GM23338 (cell line): ENCODE data around the gene SGSM1. TPM values are rescaled to one million over a fixed set of nuclear protein-coding genes. Genes with fewer than 3 reads are reported as not detected.

Experiments
- ATAC-seq: fragments of 200-7000 bp; cut with Tn5 transposase; 3 replicates; pipeline ENCODE4 v1.9.1; 2020
- DNase-seq: peaks from one replicate; pipeline ENCODE4 v3.0.0-alpha.2; 2015; ENCODE audit warnings: low spot score
- H2AFZ ChIP-seq: fragments of 200-600 bp; sonication (generic); 2 replicates; pipeline ENCODE4 v1.8.0; 2016; ENCODE audit warnings: antibody characterized with exemption, mild to moderate bottlenecking, moderate library complexity
- H3F3A ChIP-seq: fragments of 200-600 bp; sonication (generic); replicated peaks from 2 replicates; pipeline ENCODE4 v1.8.0; 2017; ENCODE audit warnings: antibody characterized with exemption, mixed run types, low read depth
- H3K27ac ChIP-seq: fragments of 200-600 bp; sonication (generic); 2 replicates; pipeline ENCODE4 v1.6.1; 2016; ENCODE audit warnings: low read depth
- H3K27me3 ChIP-seq: fragments of 200-600 bp; sonication (generic); 2 replicates; pipeline ENCODE4 v1.8.0; 2016; ENCODE audit warnings: mild to moderate bottlenecking, mixed run types, moderate library complexity; ENCODE audit not compliant: insufficient read depth
- H3K36me3 ChIP-seq: fragments of 200-600 bp; sonication (generic); 2 replicates; pipeline ENCODE4 v1.8.0; 2016; ENCODE audit warnings: mild to moderate bottlenecking; ENCODE audit not compliant: insufficient read depth
- H3K4me1 ChIP-seq: fragments of 200-600 bp; sonication (generic); 2 replicates; pipeline ENCODE4 v1.8.0; 2016; ENCODE audit warnings: mild to moderate bottlenecking, moderate library complexity; ENCODE audit not compliant: insufficient read depth
- H3K4me2 ChIP-seq: fragments of 200-600 bp; sonication (generic); 2 replicates; pipeline ENCODE4 v1.7.1; 2017; ENCODE audit warnings: mixed run types
- H3K4me3 ChIP-seq: fragments of 200-600 bp; sonication (generic); 2 replicates; pipeline ENCODE4 v1.6.1; 2016; ENCODE audit warnings: mixed run types
- H3K79me2 ChIP-seq: fragments of 200-600 bp; sonication (generic); replicated peaks from 2 replicates; pipeline ENCODE4 v1.8.0; 2017; ENCODE audit warnings: mild to moderate bottlenecking; ENCODE audit not compliant: insufficient read depth
- H3K9me2 ChIP-seq: fragments of 200-600 bp; sonication (generic); 2 replicates; pipeline ENCODE4 v1.8.0; 2017; ENCODE audit not compliant: insufficient read depth
- H4K20me1 ChIP-seq: fragments of 200-600 bp; sonication (generic); replicated peaks from 2 replicates; pipeline ENCODE4 v1.8.0; 2017; ENCODE audit warnings: mild to moderate bottlenecking; ENCODE audit not compliant: insufficient read depth
- H3K27ac Mint-ChIP-seq: 2 replicates; pipeline ENCODE4 v1.8.0; 2020; ENCODE audit warnings: inconsistent platforms, mild to moderate bottlenecking, moderate library complexity, mixed read lengths
- H3K27me3 Mint-ChIP-seq: 3 replicates; pipeline ENCODE4 v1.8.0; 2022; ENCODE audit warnings: low read depth, mild to moderate bottlenecking, moderate library complexity, mixed read lengths, inconsistent platforms; ENCODE audit not compliant: insufficient read depth, poor library complexity
- H3K36me3 Mint-ChIP-seq: 3 replicates; pipeline ENCODE4 v1.8.0; 2021; ENCODE audit warnings: low read depth, mild to moderate bottlenecking, inconsistent platforms, moderate library complexity, mixed read lengths
- H3K4me1 Mint-ChIP-seq: 3 replicates; pipeline ENCODE4 v1.8.0; 2020; ENCODE audit warnings: mild to moderate bottlenecking, inconsistent platforms, mixed read lengths
- H3K4me3 Mint-ChIP-seq: 3 replicates; pipeline ENCODE4 v1.8.0; 2021; ENCODE audit warnings: moderate library complexity, mild to moderate bottlenecking, inconsistent platforms, mixed read lengths
- H3K9me3 Mint-ChIP-seq: 3 replicates; pipeline ENCODE4 v1.8.0; 2020; ENCODE audit warnings: moderate library complexity, mild to moderate bottlenecking, inconsistent platforms, mixed read lengths
- CREB1 ChIP-seq: fragments of 250-450 bp; sonication (Bioruptor Pico); IDR thresholded peaks from 2 replicates; pipeline ENCODE4 v1.5.0; 2020; ENCODE audit warnings: low read depth, mild to moderate bottlenecking, moderate library complexity
- JUNB ChIP-seq: IDR thresholded peaks from one replicate; pipeline ENCODE4 v1.6.1; 2016; ENCODE audit warnings: antibody characterized with exemption; ENCODE audit not compliant: unreplicated experiment
- NANOG ChIP-seq: IDR thresholded peaks from 2 replicates; pipeline ENCODE4 v1.6.1; 2016; ENCODE audit warnings: antibody characterized with exemption, borderline replicate concordance
- POLR2AphosphoS5 ChIP-seq: IDR thresholded peaks from 2 replicates; pipeline ENCODE4 v1.6.1; 2016; ENCODE audit warnings: antibody characterized with exemption, low read depth
- ZNF114 ChIP-seq: fragments of 250-450 bp; sonication (Bioruptor Pico); IDR thresholded peaks from 2 replicates; pipeline ENCODE4 v1.5.0; 2020; ENCODE audit warnings: mild to moderate bottlenecking, moderate library complexity
- ZNF331 ChIP-seq: fragments of 250-450 bp; sonication (Bioruptor Pico); IDR thresholded peaks from 2 replicates; pipeline ENCODE4 v1.5.0; 2020; ENCODE audit warnings: low read depth, mild to moderate bottlenecking, moderate library complexity
- polyA plus RNA-seq: library from polyadenylated mRNA; unstranded; fragments of >200 nt; fragmentation: Nextera tagmentation; extraction: Ambion mirVana; gene quantifications from 2 replicates; pipeline ENCODE4 v1.2.1, GENCODE V29; 2016
- total RNA-seq: library from RNA; depleted of rRNA; stranded (reverse); fragments of >200 nt; shearing (Covaris generic); gene quantifications from 2 replicates; pipeline ENCODE4 v1.2.3, GENCODE V29; 2014
- TF ChIP-seq, protein P1 (sequence below): IDR thresholded peaks from one replicate; pipeline ENCODE4 v1.6.1; 2018; ENCODE audit warnings: antibody characterized with exemption; ENCODE audit not compliant: unreplicated experiment
- TF ChIP-seq, protein P2 (sequence below): fragments of 250-450 bp; sonication (Bioruptor Pico); IDR thresholded peaks from 2 replicates; pipeline ENCODE4 v1.5.0; 2020; ENCODE audit warnings: mild to moderate bottlenecking, moderate library complexity
- TF ChIP-seq, protein P3 (sequence below), 2 experiments: fragments of 200-600 bp in 1 of 2; sonication (generic) in 1 of 2; conservative IDR thresholded peaks; 2 replicates each; pipeline versions ENCODE4 v1.5.1 to v1.6.1; 2016 to 2017; ENCODE audit warnings: antibody characterized with exemption in 2 of 2, low read depth in 2 of 2, mild to moderate bottlenecking in 2 of 2, moderate library complexity in 1 of 2

The SGSM1 gene
- total and polyA plus RNA-seq, 2 experiments from 2014 or later: 4.7 to 5.4 TPM

DNA sequence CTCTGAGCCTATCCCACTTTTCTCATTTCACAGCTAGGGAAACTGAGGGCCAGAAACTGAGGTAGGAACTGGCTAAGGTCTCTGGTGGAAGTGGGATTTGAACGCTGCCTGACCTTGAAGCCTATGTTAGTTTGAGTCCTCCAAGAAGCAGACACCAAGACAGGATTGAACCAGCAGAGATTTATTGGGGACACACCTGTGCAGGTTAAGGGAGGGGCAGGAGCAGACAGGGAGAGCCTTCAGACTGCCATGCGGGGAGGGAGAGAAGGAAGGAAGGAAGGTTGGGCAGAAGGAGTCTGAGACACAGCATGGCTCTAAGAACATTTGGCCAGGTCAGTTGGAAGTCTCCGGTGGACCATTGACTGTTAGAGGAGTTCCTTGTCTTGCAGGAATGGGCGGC is 59.5 kb downstream of the SGSM1 start (continued):
- TF ChIP-seq, protein P1, sequence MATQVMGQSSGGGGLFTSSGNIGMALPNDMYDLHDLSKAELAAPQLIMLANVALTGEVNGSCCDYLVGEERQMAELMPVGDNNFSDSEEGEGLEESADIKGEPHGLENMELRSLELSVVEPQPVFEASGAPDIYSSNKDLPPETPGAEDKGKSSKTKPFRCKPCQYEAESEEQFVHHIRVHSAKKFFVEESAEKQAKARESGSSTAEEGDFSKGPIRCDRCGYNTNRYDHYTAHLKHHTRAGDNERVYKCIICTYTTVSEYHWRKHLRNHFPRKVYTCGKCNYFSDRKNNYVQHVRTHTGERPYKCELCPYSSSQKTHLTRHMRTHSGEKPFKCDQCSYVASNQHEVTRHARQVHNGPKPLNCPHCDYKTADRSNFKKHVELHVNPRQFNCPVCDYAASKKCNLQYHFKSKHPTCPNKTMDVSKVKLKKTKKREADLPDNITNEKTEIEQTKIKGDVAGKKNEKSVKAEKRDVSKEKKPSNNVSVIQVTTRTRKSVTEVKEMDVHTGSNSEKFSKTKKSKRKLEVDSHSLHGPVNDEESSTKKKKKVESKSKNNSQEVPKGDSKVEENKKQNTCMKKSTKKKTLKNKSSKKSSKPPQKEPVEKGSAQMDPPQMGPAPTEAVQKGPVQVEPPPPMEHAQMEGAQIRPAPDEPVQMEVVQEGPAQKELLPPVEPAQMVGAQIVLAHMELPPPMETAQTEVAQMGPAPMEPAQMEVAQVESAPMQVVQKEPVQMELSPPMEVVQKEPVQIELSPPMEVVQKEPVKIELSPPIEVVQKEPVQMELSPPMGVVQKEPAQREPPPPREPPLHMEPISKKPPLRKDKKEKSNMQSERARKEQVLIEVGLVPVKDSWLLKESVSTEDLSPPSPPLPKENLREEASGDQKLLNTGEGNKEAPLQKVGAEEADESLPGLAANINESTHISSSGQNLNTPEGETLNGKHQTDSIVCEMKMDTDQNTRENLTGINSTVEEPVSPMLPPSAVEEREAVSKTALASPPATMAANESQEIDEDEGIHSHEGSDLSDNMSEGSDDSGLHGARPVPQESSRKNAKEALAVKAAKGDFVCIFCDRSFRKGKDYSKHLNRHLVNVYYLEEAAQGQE: no peak

DNA sequence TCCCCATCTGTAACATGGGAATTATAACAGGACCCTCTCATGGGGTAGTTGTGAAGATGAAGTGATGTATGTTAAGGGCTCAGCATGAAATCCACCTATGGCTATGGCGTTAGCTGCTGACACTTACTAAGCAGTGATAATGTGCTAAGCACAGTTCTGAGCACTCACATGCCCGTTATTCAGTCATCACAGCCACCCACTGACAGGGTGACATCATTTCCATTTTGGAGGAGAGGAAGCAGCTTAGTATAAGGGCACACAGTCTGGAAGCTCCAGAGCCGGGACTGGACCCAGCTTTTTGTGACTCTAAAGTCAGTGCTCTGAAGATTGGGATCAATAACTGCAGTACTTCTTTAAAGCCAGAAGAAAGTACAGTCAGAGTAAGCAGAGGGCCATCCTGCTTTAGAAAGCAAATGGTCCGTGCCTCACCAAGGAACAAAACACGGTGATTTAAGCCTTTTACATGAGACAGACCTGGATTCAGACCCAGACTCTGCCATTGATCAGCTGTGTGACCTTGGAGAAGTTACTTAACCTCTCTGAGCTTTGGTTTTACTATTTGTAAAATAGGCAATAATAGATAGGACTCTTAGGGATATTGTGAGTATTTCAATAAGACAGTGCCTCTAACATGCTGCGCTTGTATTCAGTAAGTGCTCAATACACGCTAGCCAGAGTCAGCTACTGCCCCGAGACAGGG is 61.5 kb downstream of the SGSM1 start:
- H3K27me3 Mint-ChIP-seq: peaks cover 7% of the 10 kb centered on the region
- TF ChIP-seq JUNB (no peak), CREB1 (CRISPR knock-in tag) (no peak), POLR2AphosphoS5 (no peak), NANOG (no peak), ZNF114 (no peak), ZNF331 (CRISPR knock-in tag) (no peak)
- TF ChIP-seq, protein P2, sequence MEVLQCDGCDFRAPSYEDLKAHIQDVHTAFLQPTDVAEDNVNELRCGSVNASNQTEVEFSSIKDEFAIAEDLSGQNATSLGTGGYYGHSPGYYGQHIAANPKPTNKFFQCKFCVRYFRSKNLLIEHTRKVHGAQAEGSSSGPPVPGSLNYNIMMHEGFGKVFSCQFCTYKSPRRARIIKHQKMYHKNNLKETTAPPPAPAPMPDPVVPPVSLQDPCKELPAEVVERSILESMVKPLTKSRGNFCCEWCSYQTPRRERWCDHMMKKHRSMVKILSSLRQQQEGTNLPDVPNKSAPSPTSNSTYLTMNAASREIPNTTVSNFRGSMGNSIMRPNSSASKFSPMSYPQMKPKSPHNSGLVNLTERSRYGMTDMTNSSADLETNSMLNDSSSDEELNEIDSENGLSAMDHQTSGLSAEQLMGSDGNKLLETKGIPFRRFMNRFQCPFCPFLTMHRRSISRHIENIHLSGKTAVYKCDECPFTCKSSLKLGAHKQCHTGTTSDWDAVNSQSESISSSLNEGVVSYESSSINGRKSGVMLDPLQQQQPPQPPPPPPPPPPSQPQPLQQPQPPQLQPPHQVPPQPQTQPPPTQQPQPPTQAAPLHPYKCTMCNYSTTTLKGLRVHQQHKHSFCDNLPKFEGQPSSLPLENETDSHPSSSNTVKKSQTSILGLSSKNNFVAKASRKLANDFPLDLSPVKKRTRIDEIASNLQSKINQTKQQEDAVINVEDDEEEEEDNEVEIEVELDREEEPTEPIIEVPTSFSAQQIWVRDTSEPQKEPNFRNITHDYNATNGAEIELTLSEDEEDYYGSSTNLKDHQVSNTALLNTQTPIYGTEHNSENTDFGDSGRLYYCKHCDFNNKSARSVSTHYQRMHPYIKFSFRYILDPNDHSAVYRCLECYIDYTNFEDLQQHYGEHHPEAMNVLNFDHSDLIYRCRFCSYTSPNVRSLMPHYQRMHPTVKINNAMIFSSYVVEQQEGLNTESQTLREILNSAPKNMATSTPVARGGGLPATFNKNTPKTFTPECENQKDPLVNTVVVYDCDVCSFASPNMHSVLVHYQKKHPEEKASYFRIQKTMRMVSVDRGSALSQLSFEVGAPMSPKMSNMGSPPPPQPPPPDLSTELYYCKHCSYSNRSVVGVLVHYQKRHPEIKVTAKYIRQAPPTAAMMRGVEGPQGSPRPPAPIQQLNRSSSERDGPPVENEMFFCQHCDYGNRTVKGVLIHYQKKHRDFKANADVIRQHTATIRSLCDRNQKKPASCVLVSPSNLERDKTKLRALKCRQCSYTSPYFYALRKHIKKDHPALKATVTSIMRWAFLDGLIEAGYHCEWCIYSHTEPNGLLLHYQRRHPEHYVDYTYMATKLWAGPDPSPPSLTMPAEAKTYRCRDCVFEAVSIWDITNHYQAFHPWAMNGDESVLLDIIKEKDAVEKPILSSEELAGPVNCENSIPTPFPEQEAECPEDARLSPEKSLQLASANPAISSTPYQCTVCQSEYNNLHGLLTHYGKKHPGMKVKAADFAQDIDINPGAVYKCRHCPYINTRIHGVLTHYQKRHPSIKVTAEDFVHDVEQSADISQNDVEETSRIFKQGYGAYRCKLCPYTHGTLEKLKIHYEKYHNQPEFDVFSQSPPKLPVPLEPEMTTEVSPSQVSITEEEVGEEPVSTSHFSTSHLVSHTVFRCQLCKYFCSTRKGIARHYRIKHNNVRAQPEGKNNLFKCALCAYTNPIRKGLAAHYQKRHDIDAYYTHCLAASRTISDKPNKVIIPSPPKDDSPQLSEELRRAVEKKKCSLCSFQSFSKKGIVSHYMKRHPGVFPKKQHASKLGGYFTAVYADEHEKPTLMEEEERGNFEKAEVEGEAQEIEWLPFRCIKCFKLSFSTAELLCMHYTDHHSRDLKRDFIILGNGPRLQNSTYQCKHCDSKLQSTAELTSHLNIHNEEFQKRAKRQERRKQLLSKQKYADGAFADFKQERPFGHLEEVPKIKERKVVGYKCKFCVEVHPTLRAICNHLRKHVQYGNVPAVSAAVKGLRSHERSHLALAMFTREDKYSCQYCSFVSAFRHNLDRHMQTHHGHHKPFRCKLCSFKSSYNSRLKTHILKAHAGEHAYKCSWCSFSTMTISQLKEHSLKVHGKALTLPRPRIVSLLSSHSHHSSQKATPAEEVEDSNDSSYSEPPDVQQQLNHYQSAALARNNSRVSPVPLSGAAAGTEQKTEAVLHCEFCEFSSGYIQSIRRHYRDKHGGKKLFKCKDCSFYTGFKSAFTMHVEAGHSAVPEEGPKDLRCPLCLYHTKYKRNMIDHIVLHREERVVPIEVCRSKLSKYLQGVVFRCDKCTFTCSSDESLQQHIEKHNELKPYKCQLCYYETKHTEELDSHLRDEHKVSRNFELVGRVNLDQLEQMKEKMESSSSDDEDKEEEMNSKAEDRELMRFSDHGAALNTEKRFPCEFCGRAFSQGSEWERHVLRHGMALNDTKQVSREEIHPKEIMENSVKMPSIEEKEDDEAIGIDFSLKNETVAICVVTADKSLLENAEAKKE (CRISPR knock-in tag): no peak
- TF ChIP-seq, protein P3, sequence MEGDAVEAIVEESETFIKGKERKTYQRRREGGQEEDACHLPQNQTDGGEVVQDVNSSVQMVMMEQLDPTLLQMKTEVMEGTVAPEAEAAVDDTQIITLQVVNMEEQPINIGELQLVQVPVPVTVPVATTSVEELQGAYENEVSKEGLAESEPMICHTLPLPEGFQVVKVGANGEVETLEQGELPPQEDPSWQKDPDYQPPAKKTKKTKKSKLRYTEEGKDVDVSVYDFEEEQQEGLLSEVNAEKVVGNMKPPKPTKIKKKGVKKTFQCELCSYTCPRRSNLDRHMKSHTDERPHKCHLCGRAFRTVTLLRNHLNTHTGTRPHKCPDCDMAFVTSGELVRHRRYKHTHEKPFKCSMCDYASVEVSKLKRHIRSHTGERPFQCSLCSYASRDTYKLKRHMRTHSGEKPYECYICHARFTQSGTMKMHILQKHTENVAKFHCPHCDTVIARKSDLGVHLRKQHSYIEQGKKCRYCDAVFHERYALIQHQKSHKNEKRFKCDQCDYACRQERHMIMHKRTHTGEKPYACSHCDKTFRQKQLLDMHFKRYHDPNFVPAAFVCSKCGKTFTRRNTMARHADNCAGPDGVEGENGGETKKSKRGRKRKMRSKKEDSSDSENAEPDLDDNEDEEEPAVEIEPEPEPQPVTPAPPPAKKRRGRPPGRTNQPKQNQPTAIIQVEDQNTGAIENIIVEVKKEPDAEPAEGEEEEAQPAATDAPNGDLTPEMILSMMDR (conservative IDR thresholded peaks at IDR 0.05; ENCODE audit: low read depth in 2 of 2): no peak
- TF ChIP-seq, protein P1: no peak

More for the DNA sequence above, 61.5 kb downstream of the SGSM1 start:
- DNase-seq (no peak), ATAC-seq (no peak)
- no peak overlapping the region for H3K4me3 ChIP-seq
- H3K9me2 ChIP-seq: no peaks in the 10 kb centered on the region
- no peaks in the 10 kb centered on the region for H3K27me3 ChIP-seq
- no peak overlapping the region for H3K4me2 ChIP-seq
- H3K4me3 Mint-ChIP-seq: no peak overlapping the region
- H4K20me1 ChIP-seq: peaks cover 5% of the 10 kb centered on the region; the same call in 1 of the 2 replicates
- H3K27ac ChIP-seq: no peak overlapping the region
- H3K36me3 ChIP-seq: no peaks in the 10 kb centered on the region
- no peaks in the 10 kb centered on the region for H3K9me3 Mint-ChIP-seq
- H3K4me1 ChIP-seq: no peaks in the 10 kb centered on the region
- H3K36me3 Mint-ChIP-seq: no peaks in the 10 kb centered on the region; the same call in 2 of the 3 replicates
- H3K79me2 ChIP-seq: no peaks in the 10 kb centered on the region
- H3F3A ChIP-seq: no peaks in the 10 kb centered on the region
- no peak overlapping the region for H2AFZ ChIP-seq
- no peaks in the 10 kb centered on the region for H3K4me1 Mint-ChIP-seq
- no peak overlapping the region for H3K27ac Mint-ChIP-seq
